ENCODE measurements around the gene TMCC1.

DNA sequence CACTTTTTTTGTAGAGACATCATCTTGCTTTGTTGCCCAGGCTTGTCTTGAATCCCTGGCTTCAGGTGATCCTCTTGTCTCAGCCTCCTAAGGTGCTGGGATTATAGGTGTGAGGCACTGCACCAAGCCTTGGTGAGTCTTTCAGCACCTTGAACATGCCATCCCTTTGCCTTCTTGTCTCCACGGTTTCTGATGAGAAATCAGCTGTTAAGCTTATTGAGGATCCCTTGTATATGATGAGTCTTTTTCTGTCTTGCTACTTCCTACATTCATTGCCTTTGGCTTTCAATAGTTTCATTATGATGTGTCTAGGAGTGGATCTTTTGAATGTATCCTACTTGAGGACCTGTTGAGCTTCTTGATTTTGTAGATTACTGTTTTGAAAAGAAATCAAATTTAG lies 35.9 kb upstream of the TMCC1 start:
- TF ChIP-seq POLR2AphosphoS5 (IDR thresholded peaks at IDR 0.05; ENCODE audit: borderline replicate concordance, low read depth, low read length) (no peak), EZH2 (IDR thresholded peaks at IDR 0.05) (no peak), FOXP2 (optimal IDR thresholded peaks at IDR 0.05; ENCODE audit: control extremely low read depth, extremely low read length, insufficient read depth) (no peak)
